Measurements from ENCODE around the gene MPRIP.

Gene MPRIP

DNA sequence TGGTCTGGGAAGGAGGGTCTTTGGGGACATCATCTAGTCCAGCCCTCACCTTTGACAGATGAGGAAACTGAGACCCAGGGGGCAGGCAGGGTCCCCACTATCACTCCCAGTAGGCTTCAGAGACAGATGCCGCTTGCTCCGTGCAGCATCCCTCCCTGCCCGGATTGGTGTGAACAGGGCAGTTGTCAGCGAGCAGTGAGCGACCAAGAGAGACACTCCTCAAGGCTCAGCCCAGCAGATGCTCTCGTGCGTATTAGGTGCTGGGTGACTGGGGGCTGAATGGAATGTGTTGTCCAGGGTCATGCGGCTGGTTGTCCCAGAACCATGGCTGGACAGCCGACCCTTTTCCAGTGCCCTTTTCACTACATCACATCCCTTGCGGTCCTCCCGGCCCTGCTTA lies 49.0 kb downstream of the MPRIP start:
- no peak for DNase-seq

DNA sequence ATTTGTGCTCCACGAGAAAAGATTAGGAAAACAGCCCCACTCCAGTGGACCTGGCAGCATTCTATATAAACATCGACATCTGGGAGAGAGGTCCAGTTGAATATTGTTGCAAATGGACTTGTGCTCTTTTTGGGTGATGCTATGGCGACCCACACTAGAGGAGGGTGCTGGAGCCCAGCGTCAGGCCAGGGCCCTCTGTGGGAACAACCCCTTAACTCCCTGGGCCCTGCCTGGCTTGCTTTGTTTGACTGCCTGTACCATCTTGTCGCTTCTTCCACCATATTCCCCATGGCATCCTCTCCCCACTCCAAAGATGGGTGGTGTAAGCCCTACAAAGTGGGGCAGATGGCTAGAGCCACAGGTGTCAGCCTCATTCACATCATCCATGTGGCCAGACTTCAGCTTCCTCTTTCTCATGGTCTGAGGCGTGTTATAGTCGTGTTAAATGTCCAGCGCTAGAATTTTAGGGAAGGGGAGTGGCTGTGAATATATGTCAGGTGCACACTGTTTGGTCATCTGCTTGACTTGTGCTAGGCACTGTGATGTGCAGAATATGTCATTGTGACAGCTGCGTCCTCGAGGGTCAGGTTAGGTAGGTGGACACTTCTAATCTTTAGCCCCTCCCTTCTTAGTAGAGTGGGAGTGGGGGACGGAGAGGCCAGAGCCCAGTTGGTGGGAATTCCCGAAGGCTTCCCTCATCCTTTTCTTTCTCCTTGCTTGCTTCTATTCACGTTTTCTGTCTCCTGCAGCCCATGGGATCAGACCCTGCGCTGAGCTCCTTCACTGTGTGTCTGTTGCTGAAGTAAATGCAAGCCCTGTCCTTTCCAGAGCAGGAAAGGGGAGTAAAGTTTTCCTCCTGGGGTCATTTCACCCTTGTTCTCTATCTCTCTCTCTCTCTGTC lies 49.8 kb downstream of the MPRIP start:
- no peak for DNase-seq

DNA sequence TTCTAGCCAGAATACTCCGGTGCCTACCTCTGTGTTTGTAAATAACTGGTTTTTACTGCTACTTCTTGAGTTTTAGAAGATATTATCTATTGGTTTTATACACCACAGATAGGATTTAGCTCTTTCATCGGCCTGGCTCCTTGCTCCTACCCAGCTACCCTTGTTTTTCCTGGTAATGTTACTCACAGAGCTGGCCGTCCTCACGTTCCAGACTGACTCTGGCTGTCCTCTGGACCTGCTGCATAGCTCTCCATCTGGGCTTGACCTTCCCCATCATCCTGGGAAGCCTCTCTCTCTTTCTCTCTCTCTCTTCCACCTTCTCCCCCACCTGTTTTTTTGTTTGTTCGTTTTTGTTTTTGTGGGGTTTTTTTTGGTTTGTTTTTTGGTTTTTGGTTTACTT lies 51.5 kb downstream of the MPRIP start:
- DNase-seq = no peak

DNA sequence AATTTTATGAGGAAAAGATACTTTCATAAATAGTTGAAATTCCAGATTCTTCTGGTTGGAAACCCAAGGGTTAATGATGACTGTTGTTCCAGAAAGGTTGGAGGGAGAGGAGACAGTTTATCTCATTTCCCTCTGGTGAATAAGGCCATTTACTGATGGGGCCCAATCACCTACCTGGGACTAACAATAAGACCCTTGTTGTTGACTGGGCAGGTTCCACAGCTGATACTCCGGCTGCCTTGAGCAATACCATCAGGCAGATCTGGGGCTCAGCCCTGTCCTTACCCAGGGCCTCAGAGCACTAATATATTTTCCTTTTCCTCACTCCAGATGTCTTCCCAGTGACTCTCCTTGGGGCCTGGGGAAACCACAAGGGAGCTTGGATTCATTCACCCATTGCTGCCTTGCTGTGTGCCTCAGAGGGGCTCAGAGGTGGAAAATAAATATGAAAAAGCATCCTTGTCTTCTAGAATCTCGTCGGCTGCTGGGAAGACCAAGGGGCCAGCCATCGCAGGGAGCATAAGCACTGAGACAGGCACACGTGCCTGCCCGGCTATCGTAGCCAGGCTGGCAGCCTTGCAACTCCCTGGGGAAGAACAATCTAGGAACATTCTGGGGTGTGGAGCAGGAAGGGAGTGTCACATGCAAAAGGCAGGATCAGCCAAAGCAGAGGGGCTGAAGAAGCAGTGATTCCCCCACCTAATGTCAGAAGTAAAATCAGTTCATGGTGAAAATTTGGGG lies 54.4 kb downstream of the MPRIP start:
- DNase-seq = no peak

- no peak for DNase-seq
Observed at GRCh38 chr17:17097763-17098345, 55.6 kb downstream of the MPRIP start.

DNA sequence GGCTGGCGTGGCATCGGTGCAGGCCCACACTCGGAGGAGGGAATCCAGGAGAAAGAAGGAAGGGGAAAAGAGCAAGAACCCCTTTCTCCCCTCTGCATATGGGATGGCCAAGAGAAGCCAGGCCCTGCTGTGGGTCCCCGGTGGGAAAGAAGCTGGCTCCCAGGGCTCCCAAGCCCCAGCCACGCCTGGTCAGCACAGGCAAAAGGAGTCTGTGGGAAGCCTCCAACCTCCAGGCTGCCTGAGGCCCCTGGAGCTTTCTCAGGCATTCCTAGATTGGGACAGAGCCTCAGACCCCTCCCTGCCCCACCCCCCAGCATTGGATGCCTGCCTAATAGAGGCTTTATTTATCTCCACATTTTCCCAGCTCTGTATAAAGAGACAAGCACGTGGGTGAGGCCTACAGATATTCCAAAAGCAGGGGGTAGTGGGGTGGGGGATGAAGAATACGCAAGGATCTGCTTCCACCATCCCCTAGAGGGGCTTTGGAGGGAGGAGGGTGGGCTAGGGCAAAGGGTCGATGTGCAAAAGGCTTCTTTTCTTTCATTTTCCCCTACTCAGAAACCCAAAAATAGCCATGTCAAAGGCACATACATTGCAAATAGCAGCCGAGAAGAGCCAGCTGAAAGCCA lies 56.4 kb downstream of the MPRIP start:
- DNase-seq = no peak

DNA sequence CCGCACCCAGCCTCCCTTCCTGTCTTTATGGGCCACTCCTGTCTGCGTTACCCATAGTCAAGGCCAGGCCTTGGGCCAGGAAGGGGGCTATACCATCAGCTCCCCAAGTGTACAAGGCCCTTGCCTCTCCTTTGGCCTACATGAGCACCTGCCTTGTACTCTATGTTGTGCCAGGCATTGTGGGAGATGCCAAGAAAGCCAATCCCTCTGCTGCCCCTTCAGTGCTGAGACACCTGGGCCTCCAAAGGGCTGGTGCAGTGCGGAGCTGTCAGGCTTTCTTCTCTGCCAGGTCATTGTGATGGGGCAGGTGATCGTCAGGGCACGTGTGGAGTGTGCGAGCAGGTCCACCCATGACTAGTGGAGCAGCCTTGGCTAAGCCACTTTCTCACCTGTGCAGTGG lies 59.9 kb downstream of the MPRIP start:
- DNase-seq = no peak

DNA sequence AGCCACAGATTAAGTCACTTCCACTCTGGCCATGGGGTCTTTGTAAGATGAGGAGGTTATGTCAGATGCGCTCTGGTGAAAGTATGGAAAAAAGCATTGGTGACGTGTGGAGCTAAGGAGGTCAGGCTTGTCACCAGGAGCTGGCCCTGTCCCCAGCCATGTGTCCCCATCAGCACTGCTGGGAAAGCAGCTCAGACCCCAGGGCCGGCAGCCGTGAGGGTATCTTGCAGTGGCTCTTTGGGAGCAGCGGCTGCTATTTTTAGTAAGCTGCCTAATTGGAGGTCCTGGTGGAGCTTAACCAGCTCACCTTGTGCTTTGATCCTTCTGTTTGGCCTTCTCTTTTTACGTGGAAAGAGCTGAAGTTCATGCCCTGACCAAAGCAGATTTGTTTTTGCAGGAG lies 60.9 kb downstream of the MPRIP start:
- no peak for DNase-seq

- DNase-seq = no peak
Observed at GRCh38 chr17:17104036-17104435, 61.8 kb downstream of the MPRIP start.

GRCh38 chr17:17104494-17104893 lies 62.2 kb downstream of the MPRIP start:
- DNase-seq = no peak

GRCh38 chr17:17105976-17106375 lies 63.7 kb downstream of the MPRIP start:
- DNase-seq = no peak

DNA sequence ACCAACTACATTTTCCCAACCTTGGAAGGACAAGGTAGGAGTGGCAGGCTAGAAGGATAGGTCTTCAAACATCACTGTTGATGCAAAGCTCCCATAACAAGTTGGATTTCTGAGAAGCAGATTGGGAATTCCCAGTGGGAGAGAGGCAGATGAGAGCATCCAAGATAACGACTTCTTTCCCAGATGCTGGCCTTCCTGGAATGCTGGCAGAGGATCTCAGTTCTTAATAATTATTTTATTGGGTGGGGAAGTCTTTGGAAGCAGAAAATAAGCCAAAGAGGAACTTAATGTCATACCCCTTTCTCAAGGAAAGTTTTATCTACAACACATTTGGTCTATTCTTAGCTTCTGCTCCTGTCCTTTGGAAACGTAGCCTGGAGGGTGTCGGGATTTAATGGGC lies 64.5 kb downstream of the MPRIP start:
- DNase-seq = no peak

- DNase-seq = no peak
Observed at GRCh38 chr17:17107281-17107680, 65.0 kb downstream of the MPRIP start.

DNA sequence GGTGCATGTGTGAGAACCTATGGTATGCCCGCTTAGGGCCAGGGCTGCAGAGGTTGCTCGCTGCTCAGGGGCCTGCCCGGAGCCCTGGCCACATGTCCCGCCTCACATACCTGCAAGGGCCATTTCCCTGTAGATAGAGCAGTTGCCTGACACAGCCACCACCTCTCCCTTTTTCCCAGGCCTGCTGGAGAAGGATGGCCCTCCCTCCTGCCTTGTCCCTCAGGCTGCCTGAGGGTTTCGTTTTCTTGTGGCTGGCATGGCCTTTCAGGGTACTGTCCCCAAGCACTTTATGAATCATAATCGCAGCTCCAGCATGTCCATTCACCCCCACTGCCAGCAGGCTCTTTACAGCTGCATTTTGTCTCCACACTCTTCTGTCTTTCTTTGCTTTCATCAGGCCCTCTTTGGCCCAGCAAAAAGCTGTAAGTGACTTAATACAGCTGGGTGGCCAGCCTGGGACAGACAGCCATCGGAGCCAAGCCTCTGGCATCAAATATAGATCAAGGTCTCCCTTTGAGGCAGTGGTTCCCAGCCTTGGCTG lies 65.7 kb downstream of the MPRIP start:
- DNase-seq = no peak

- peak; percentile 46 for DNase-seq
Observed at GRCh38 chr17:17108451-17109049, 66.3 kb downstream of the MPRIP start.

DNA sequence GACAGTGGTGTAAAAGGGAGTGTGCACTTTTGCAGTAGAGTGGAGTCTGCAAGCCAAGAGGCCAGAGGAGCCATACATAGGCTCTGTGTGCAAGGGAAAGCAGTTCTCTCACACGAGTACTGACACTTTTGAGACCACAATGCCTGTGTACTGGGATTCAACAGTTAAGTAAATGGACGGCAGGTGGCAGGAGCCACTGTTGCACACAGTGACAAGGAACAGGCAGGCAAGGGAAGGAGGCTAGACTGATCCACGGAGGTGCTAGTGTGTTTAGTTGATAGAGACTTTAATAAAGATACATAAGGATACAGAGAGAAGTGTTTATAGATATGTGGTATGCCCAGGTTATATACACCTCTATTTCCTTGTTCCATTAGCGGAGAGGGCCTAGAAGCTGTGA lies 67.0 kb downstream of the MPRIP start:
- peak; percentile 61 for DNase-seq

GRCh38 chr17:17109907-17110306 lies 67.7 kb downstream of the MPRIP start:
- DNase-seq = peak; percentile 95

DNA sequence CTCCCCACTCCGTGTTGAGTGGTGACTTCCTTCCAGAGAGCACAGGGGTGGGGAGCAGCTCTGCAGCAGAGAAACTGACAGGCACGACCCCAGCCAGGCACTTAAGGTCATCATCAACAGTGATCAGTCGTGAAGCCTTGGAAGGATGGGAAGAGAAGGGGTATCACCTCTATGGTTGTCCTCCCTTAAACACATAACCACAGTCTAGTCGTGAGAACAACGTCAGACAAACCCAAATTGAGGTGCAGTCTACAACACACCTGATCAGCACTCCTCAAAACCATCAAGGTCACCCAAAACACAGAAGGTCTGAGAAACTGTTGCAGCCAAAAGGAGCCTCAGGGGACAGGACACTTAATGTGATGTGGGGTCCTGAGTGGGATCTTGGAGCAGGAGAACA lies 68.3 kb downstream of the MPRIP start:
- DNase-seq = no peak

- peak; percentile 37 for DNase-seq
Observed at GRCh38 chr17:17111401-17112393, 69.4 kb downstream of the MPRIP start.

- no peak for DNase-seq
Observed at GRCh38 chr17:17112628-17113200, 70.5 kb downstream of the MPRIP start.

Data from hematopoietic multipotent progenitor cell treated with erythropoietin and hydrocortisone succinate and interleukin-3 and kit ligand, for 6 days (in vitro differentiated cells).